Endothelial cell of umbilical vein (primary cell): ENCODE data around the gene PNMA1. TPM values are rescaled to one million over a fixed set of nuclear protein-coding genes. Genes with fewer than 3 reads are reported as not detected.
A peak's percentile ranks its signal among the peaks of the same experiment; 100 is the strongest.

Experiments
- BruUV-seq: library from RNA; stranded (reverse); fragments of 400-500 nt; replicated peaks from 2 replicates; lab custom pipeline; 2021; lab: Mats Ljungman, UMichigan
- CTCF ChIA-PET: fragments of 300-600, 350-600 bp; sonication (Branson Sonifier 250); formaldehyde crosslinking; loops from one replicate; lab custom pipeline; 2021; ENCODE audit warnings: antibody characterized with exemption, inconsistent platforms; lab: Charles Lee
- POLR2A ChIA-PET: fragments of 300-600, 350-600 bp; sonication (Branson Sonifier 250); formaldehyde crosslinking; loops from one replicate; lab custom pipeline; 2021; ENCODE audit warnings: antibody characterized with exemption, inconsistent platforms; lab: Charles Lee
- DNase-seq: peaks from one replicate; pipeline ENCODE4 v3.0.0-alpha.2; 2011; ENCODE audit warnings: low read depth, low spot score
- FAIRE-seq: peaks from 2 replicates; lab custom pipeline; 2011; peaks lifted over from hg19 to GRCh38; lab: Jason Lieb, UNC
- H2AFZ ChIP-seq: 2 replicates; pipeline ENCODE4 v1.6.0; 2012; ENCODE audit warnings: low read depth, low read length, control low read depth, inconsistent platforms
- H3K27ac ChIP-seq: 2 replicates; pipeline ENCODE4 v1.5.1; 2011; ENCODE audit warnings: low read depth, mild to moderate bottlenecking, control low read depth, low read length, moderate library complexity; ENCODE audit not compliant: insufficient read depth
- H3K27me3 ChIP-seq, 2 experiments: 2 replicates each; pipeline versions ENCODE4 v1.6.0 to v1.6.1; 2011; ENCODE audit warnings: low read length in 2 of 2, mixed read lengths in 1 of 2; ENCODE audit not compliant: control insufficient read depth in 2 of 2, insufficient read depth in 2 of 2
- H3K36me3 ChIP-seq, 2 experiments: 2 replicates in 1 of 2; 3 replicates in 1 of 2; pipeline ENCODE4 v1.5.1; 2011; ENCODE audit warnings: low read length in 2 of 2, mild to moderate bottlenecking in 1 of 2, moderate library complexity in 1 of 2; ENCODE audit not compliant: control insufficient read depth in 2 of 2, insufficient read depth in 2 of 2; ENCODE audit errors: extremely low read depth in 1 of 2
- H3K4me1 ChIP-seq: 3 replicates; pipeline ENCODE4 v1.5.1; 2011; ENCODE audit warnings: mild to moderate bottlenecking, low read length; ENCODE audit not compliant: control insufficient read depth, insufficient read depth; ENCODE audit errors: extremely low read depth
- H3K4me2 ChIP-seq: 2 replicates; pipeline ENCODE4 v1.6.1; 2011; ENCODE audit warnings: low read length, control low read depth, mixed read lengths; ENCODE audit not compliant: insufficient read depth
- H3K4me3 ChIP-seq, 3 experiments: fragments of 200-600 bp in 1 of 3; sonication (generic), shearing (Covaris generic) in 1 of 3; replicated peaks in 1 of 3; 2 replicates each; pipeline ENCODE4 v1.5.1; 2011 to 2016; ENCODE audit warnings: control low read depth in 3 of 3, low read length in 3 of 3, mild to moderate bottlenecking in 2 of 3, inconsistent platforms in 1 of 3, low read depth in 1 of 3, moderate library complexity in 1 of 3; ENCODE audit not compliant: insufficient read depth in 1 of 3
- H3K79me2 ChIP-seq: 2 replicates; pipeline ENCODE4 v1.6.0; 2012; ENCODE audit warnings: low read length, inconsistent platforms; ENCODE audit not compliant: control insufficient read depth, insufficient read depth
- H3K9ac ChIP-seq: replicated peaks from 2 replicates; pipeline ENCODE3; 2011; ENCODE audit warnings: low read length, control low read depth; ENCODE audit not compliant: insufficient read depth; ENCODE audit errors: extremely low read depth
- H3K9me1 ChIP-seq: replicated peaks from 3 replicates; pipeline ENCODE4 v1.6.0; 2011; ENCODE audit warnings: mild to moderate bottlenecking, low read length; ENCODE audit not compliant: control insufficient read depth, insufficient read depth; ENCODE audit errors: extremely low read depth
- H3K9me3 ChIP-seq: replicated peaks from 2 replicates; pipeline ENCODE4 v1.5.1; 2012; ENCODE audit warnings: low read length, inconsistent platforms; ENCODE audit not compliant: control insufficient read depth, insufficient read depth
- H4K20me1 ChIP-seq: replicated peaks from 2 replicates; pipeline ENCODE3; 2011; ENCODE audit warnings: mild to moderate bottlenecking, low read length; ENCODE audit not compliant: control insufficient read depth, insufficient read depth; ENCODE audit errors: extremely low read depth
- FOS ChIP-seq: IDR thresholded peaks from 2 replicates; pipeline ENCODE4 v1.6.1; 2011; ENCODE audit warnings: mild to moderate bottlenecking, low read length, moderate library complexity, borderline replicate concordance; ENCODE audit not compliant: insufficient read depth
- dilution Hi-C: fragments of 300-500 bp; cut with MboI; formaldehyde crosslinking; loops from one replicate; pipeline ENCODE4 v1.15.0; 2019; ENCODE audit warnings: low sequenced_read_pairs; ENCODE audit not compliant: extremely low pct_ligation_motif_present
- intact Hi-C: fragments of 100-400 bp; cut with micrococcal nuclease; formaldehyde crosslinking; loops from one replicate; pipeline ENCODE4 v1.10.0; 2022
- polyA plus RNA-seq, 4 experiments: library from polyadenylated mRNA; depleted of rRNA in 3 of 4; stranded (reverse) in 3 of 4; unstranded in 1 of 4; fragments of >200 nt; gene quantifications; 2 replicates each; pipeline versions ENCODE4 v1.2.1 to v1.2.3, GENCODE V29; 2011 to 2012; ENCODE audit warnings: missing spikeins in 1 of 4
- total RNA-seq: library from RNA; stranded (reverse); gene quantifications from 2 replicates; pipeline ENCODE4 v1.2.3, GENCODE V29; 2021
- TF ChIP-seq, protein P1 (sequence below), 2 donors: IDR thresholded peaks; 1 replicate in 1 of 2; 2 replicates in 1 of 2; pipeline ENCODE4 v1.5.1; 2011; ENCODE audit warnings: low read length in 2 of 2, mild to moderate bottlenecking in 2 of 2, moderate library complexity in 2 of 2, control low read depth in 1 of 2, inconsistent platforms in 1 of 2, low read depth in 1 of 2; ENCODE audit not compliant: insufficient read depth in 1 of 2; ENCODE audit errors: extremely low read depth in 1 of 2

Gene PNMA1
- total and polyA plus RNA-seq, 2 donors (not counting 3 experiments of a cell fraction or from before 2014, with no cell fraction given) = 29.8 to 82.6 TPM

- no peaks in the 10 kb centered on the region for H3K9me3 ChIP-seq
- FAIRE-seq (peak; percentile 72), DNase-seq (no peak)
- intact Hi-C loops = loop anchor here (5.0 kb wide), 1 partner anchor 110 kb away; the partner anchor contains the start of gene PTGR2
- H3K9me1 ChIP-seq = no peaks in the 10 kb centered on the region
- peak overlapping the region; percentile 6 for H3K4me2 ChIP-seq
- H2AFZ ChIP-seq = no peak overlapping the region
- H3K9ac ChIP-seq = peak overlapping the region; percentile 86
- BruUV-seq = no TSS peak
- no peaks in the 10 kb centered on the region for H3K27me3 ChIP-seq
- H3K4me1 ChIP-seq = peaks cover 74% of the 10 kb centered on the region
- no peaks in the 10 kb centered on the region for H4K20me1 ChIP-seq
- peak overlapping the region; percentile 96 for H3K27ac ChIP-seq
- TF ChIP-seq, protein P1, sequence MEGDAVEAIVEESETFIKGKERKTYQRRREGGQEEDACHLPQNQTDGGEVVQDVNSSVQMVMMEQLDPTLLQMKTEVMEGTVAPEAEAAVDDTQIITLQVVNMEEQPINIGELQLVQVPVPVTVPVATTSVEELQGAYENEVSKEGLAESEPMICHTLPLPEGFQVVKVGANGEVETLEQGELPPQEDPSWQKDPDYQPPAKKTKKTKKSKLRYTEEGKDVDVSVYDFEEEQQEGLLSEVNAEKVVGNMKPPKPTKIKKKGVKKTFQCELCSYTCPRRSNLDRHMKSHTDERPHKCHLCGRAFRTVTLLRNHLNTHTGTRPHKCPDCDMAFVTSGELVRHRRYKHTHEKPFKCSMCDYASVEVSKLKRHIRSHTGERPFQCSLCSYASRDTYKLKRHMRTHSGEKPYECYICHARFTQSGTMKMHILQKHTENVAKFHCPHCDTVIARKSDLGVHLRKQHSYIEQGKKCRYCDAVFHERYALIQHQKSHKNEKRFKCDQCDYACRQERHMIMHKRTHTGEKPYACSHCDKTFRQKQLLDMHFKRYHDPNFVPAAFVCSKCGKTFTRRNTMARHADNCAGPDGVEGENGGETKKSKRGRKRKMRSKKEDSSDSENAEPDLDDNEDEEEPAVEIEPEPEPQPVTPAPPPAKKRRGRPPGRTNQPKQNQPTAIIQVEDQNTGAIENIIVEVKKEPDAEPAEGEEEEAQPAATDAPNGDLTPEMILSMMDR (IDR thresholded peaks at IDR 0.05; ENCODE audit: extremely low read depth in 1 of 2, insufficient read depth in 1 of 2, low read depth in 1 of 2, low read length in 2 of 2) = no peak
- no peak for TF ChIP-seq FOS
- H3K4me3 ChIP-seq = no peak overlapping the region
- ChIA-PET POLR2A (interaction anchor here (2.4 to 3.0 kb wide), 2 partner anchors 11 kb away, joined by 13 to 31 read pairs; no protein-coding TSS in a partner anchor), CTCF (interaction anchor here (1.0 to 8.9 kb wide), 7 partner anchors 10 to 83 kb away, joined by 3 to 91 read pairs (median 20); a partner anchor contains a TSS)
- peaks cover 91% of the 10 kb centered on the region for H3K79me2 ChIP-seq
- peaks cover 5 to 16% of the 10 kb centered on the region in 2 experiments for H3K36me3 ChIP-seq
- dilution Hi-C loops = no loop called here
Observed at GRCh38 chr14:73742520-73743238, 28.5 kb upstream of the PNMA1 start.
